ENCODE data around the gene ETV1.

The ETV1 gene

GRCh38 chr7:13992596-13992964 lies 3.1 kb upstream of the ETV1 start:
- Histone ChIP-seq H3K27me3 (ENCODE audit: insufficient read depth, low read length) (no peaks in the 10 kb centered on the region), H3K4me1 (ENCODE audit: insufficient read depth, low read length) (peaks cover 26% of the 10 kb centered on the region), H3K4me3 (ENCODE audit: low read length) (no peak overlapping the region), H3K9me3 (ENCODE audit: low read length) (no peaks in the 10 kb centered on the region), H3K36me3 (ENCODE audit: insufficient read depth, low read length) (no peaks in the 10 kb centered on the region), H2AFZ (ENCODE audit: low read depth, low read length) (peak overlapping the region; percentile 69)

- H3K36me3 ChIP-seq (ENCODE audit: insufficient read depth, low read length): no peaks in the 10 kb centered on the region
- H3K9me3 ChIP-seq (ENCODE audit: low read length): no peaks in the 10 kb centered on the region
- H2AFZ ChIP-seq (ENCODE audit: low read depth, low read length): peak overlapping the region; percentile 69
- peaks cover 27% of the 10 kb centered on the region for H3K4me1 ChIP-seq (ENCODE audit: insufficient read depth, low read length)
- peak overlapping the region; percentile 79 for H3K4me3 ChIP-seq (ENCODE audit: low read length)
- H3K27me3 ChIP-seq (ENCODE audit: insufficient read depth, low read length): no peaks in the 10 kb centered on the region
Measured at GRCh38 chr7:13991791-13992595, 2.5 kb upstream of the ETV1 start.

- H3K27me3 ChIP-seq (ENCODE audit: insufficient read depth, low read length): no peaks in the 10 kb centered on the region
- peak overlapping the region; percentile 99 for H2AFZ ChIP-seq (ENCODE audit: low read depth, low read length)
- H3K4me1 ChIP-seq (ENCODE audit: insufficient read depth, low read length): peaks cover 27% of the 10 kb centered on the region
- H3K4me3 ChIP-seq (ENCODE audit: low read length): peak overlapping the region; percentile 79
- no peaks in the 10 kb centered on the region for H3K9me3 ChIP-seq (ENCODE audit: low read length)
- H3K36me3 ChIP-seq (ENCODE audit: insufficient read depth, low read length): no peaks in the 10 kb centered on the region
Measured at GRCh38 chr7:13990984-13991790, 1.7 kb upstream of the ETV1 start.

- peaks cover 27% of the 10 kb centered on the region for H3K4me1 ChIP-seq (ENCODE audit: insufficient read depth, low read length)
- no peaks in the 10 kb centered on the region for H3K9me3 ChIP-seq (ENCODE audit: low read length)
- H3K4me3 ChIP-seq (ENCODE audit: low read length): peak overlapping the region; percentile 79
- H3K27me3 ChIP-seq (ENCODE audit: insufficient read depth, low read length): no peaks in the 10 kb centered on the region
- H2AFZ ChIP-seq (ENCODE audit: low read depth, low read length): peak overlapping the region; percentile 99
- no peaks in the 10 kb centered on the region for H3K36me3 ChIP-seq (ENCODE audit: insufficient read depth, low read length)
Measured at GRCh38 chr7:13990319-13990983, 985 bp upstream of the ETV1 start.

- Histone ChIP-seq H3K4me1 (ENCODE audit: insufficient read depth, low read length) (peaks cover 32% of the 10 kb centered on the region), H2AFZ (ENCODE audit: low read depth, low read length) (peak overlapping the region; percentile 99), H3K27me3 (ENCODE audit: insufficient read depth, low read length) (no peaks in the 10 kb centered on the region), H3K9me3 (ENCODE audit: low read length) (no peaks in the 10 kb centered on the region), H3K36me3 (ENCODE audit: insufficient read depth, low read length) (no peaks in the 10 kb centered on the region), H3K4me3 (ENCODE audit: low read length) (peak overlapping the region; percentile 79)
Measured at GRCh38 chr7:13989949-13990305, 461 bp upstream of the ETV1 start.

- Histone ChIP-seq H3K27me3 (ENCODE audit: insufficient read depth, low read length) (no peaks in the 10 kb centered on the region), H2AFZ (ENCODE audit: low read depth, low read length) (peak overlapping the region; percentile 99), H3K9me3 (ENCODE audit: low read length) (no peaks in the 10 kb centered on the region), H3K4me1 (ENCODE audit: insufficient read depth, low read length) (peaks cover 36% of the 10 kb centered on the region), H3K36me3 (ENCODE audit: insufficient read depth, low read length) (no peaks in the 10 kb centered on the region), H3K4me3 (ENCODE audit: low read length) (peak overlapping the region; percentile 79)
Measured at GRCh38 chr7:13988731-13989125, 738 bp downstream of the ETV1 start.

GRCh38 chr7:13988065-13988464 lies 1.4 kb downstream of the ETV1 start:
- peak overlapping the region; percentile 99 for H2AFZ ChIP-seq (ENCODE audit: low read depth, low read length)
- no peaks in the 10 kb centered on the region for H3K36me3 ChIP-seq (ENCODE audit: insufficient read depth, low read length)
- H3K27me3 ChIP-seq (ENCODE audit: insufficient read depth, low read length): no peaks in the 10 kb centered on the region
- peaks cover 36% of the 10 kb centered on the region for H3K4me1 ChIP-seq (ENCODE audit: insufficient read depth, low read length)
- H3K9me3 ChIP-seq (ENCODE audit: low read length): no peaks in the 10 kb centered on the region
- peak overlapping the region; percentile 79 for H3K4me3 ChIP-seq (ENCODE audit: low read length)

- Histone ChIP-seq H3K9me3 (ENCODE audit: low read length) (no peaks in the 10 kb centered on the region), H3K4me3 (ENCODE audit: low read length) (peak overlapping the region; percentile 79)
Measured at GRCh38 chr7:13987395-13987794, 2.1 kb downstream of the ETV1 start.

GRCh38 chr7:13986208-13986607 lies 3.3 kb downstream of the ETV1 start:
- Histone ChIP-seq H3K4me3 (ENCODE audit: low read length) (no peak overlapping the region), H3K36me3 (ENCODE audit: insufficient read depth, low read length) (no peaks in the 10 kb centered on the region), H3K4me1 (ENCODE audit: insufficient read depth, low read length) (peaks cover 32% of the 10 kb centered on the region), H3K9me3 (ENCODE audit: low read length) (no peaks in the 10 kb centered on the region), H3K27me3 (ENCODE audit: insufficient read depth, low read length) (no peaks in the 10 kb centered on the region), H2AFZ (ENCODE audit: low read depth, low read length) (no peak overlapping the region)

More at GRCh38 chr7:13987395-13987794, 2.1 kb downstream of the ETV1 start:
- Histone ChIP-seq H3K4me1 (ENCODE audit: insufficient read depth, low read length) (peaks cover 35% of the 10 kb centered on the region), H3K36me3 (ENCODE audit: insufficient read depth, low read length) (no peaks in the 10 kb centered on the region), H2AFZ (ENCODE audit: low read depth, low read length) (peak overlapping the region; percentile 99), H3K27me3 (ENCODE audit: insufficient read depth, low read length) (no peaks in the 10 kb centered on the region)

GRCh38 chr7:13984831-13985685 lies 4.4 kb downstream of the ETV1 start:
- no peaks in the 10 kb centered on the region for H3K27me3 ChIP-seq (ENCODE audit: insufficient read depth, low read length)
- no peaks in the 10 kb centered on the region for H3K9me3 ChIP-seq (ENCODE audit: low read length)
- H2AFZ ChIP-seq (ENCODE audit: low read depth, low read length): no peak overlapping the region
- peaks cover 38% of the 10 kb centered on the region for H3K4me1 ChIP-seq (ENCODE audit: insufficient read depth, low read length)
- H3K4me3 ChIP-seq (ENCODE audit: low read length): peak overlapping the region; percentile 0
- no peaks in the 10 kb centered on the region for H3K36me3 ChIP-seq (ENCODE audit: insufficient read depth, low read length)

- H3K36me3 ChIP-seq (ENCODE audit: insufficient read depth, low read length): no peaks in the 10 kb centered on the region
- peaks cover 35% of the 10 kb centered on the region for H3K4me1 ChIP-seq (ENCODE audit: insufficient read depth, low read length)
- no peak overlapping the region for H3K4me3 ChIP-seq (ENCODE audit: low read length)
- no peak overlapping the region for H2AFZ ChIP-seq (ENCODE audit: low read depth, low read length)
- H3K9me3 ChIP-seq (ENCODE audit: low read length): no peaks in the 10 kb centered on the region
- H3K27me3 ChIP-seq (ENCODE audit: insufficient read depth, low read length): no peaks in the 10 kb centered on the region
Measured at GRCh38 chr7:13984061-13984460, 5.4 kb downstream of the ETV1 start.

- no peaks in the 10 kb centered on the region for H3K27me3 ChIP-seq (ENCODE audit: insufficient read depth, low read length)
- H3K36me3 ChIP-seq (ENCODE audit: insufficient read depth, low read length): no peaks in the 10 kb centered on the region
- H3K4me3 ChIP-seq (ENCODE audit: low read length): no peak overlapping the region
- peaks cover 31% of the 10 kb centered on the region for H3K4me1 ChIP-seq (ENCODE audit: insufficient read depth, low read length)
- H2AFZ ChIP-seq (ENCODE audit: low read depth, low read length): no peak overlapping the region
- H3K9me3 ChIP-seq (ENCODE audit: low read length): no peaks in the 10 kb centered on the region
Measured at GRCh38 chr7:13982940-13983677, 6.4 kb downstream of the ETV1 start.

Measured in neuron (in vitro differentiated cells).